GM19035 (cell line): ENCODE measurements around the gene FUBP3.
"Not testable (repeated sequence)": the region's sequence is repeated elsewhere in the genome, so short reads cannot be mapped to it uniquely, and the experiment has no call there.

Experiments used
- ATAC-seq: cut with Tn5 transposase; IDR thresholded peaks from one replicate; pipeline ENCODE4 v1.9.1; 2021; ENCODE audit not compliant: unreplicated experiment

FUBP3 gene

GRCh38 chr9:130680836-130681768, 101.7 kb downstream of the FUBP3 start:
- peak; percentile 44 for ATAC-seq

GRCh38 chr9:130681769-130682420, 102.5 kb downstream of the FUBP3 start:
- ATAC-seq, result peak; percentile 6

GRCh38 chr9:130682421-130683121, 103.2 kb downstream of the FUBP3 start:
- ATAC-seq, result no peak

DNA sequence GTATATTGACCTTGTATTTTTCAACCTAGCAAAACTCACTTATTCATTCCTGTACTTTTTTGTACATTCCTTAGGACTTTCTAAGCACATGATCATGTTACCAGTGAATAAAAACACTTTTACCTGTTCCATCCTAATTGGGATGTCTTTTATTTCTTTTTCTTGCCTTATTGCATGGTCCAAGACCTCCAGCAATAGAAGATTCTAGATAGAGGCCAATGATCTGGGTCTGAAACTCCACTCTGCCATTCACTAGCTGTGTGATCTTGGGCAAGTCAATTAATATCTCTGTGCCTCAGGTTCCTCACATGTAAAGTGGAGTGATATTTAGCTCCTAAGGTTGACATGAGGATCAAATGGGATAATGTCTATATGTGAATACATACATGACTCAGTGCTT, 105.7 kb downstream of the FUBP3 start:
- ATAC-seq, result no peak

- ATAC-seq, result not testable (repeated sequence)
These were observed 106.6 kb downstream of the FUBP3 start for GRCh38 chr9:130685945-130686344.

DNA sequence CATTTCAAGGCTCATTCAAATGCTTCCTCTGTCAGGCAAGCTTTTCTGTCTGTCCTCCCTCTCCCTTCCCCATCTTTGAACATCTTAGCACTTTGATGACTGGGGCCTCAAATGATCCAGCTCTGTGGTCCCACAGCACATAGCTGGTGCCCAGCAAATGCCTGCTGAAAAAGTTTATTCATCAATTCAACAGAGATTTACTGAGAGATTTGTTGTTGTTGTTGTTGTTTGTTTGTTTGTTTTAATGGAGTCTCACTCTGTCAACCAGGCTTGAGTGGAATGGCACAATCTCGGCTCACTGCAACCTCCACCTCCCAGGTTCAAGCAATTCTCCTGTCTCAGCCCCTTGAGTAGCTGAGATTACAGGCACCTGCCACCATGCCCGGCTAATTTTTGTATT, 108.2 kb downstream of the FUBP3 start:
- no peak for ATAC-seq
